ENCODE results near the gene KASH5. TPM values are rescaled to one million over a fixed set of nuclear protein-coding genes. Genes with fewer than 3 reads are reported as not detected.

KASH5 gene
- total and polyA plus RNA-seq, 2 of the 13 experiments (the other 11 are each of a cell fraction or from before 2014, with no cell fraction given) = not detected

GRCh38 chr19:49451430-49452181, 63.6 kb downstream of the KASH5 start, which contains the start of gene PIH1D1 (continued):
- TF ChIP-seq AGO1 (IDR thresholded peaks at IDR 0.05; ENCODE audit: low read depth, low read length, poor library complexity, severe bottlenecking) (no peak), ELK4 (CRISPR knock-in tag; IDR thresholded peaks at IDR 0.05; ENCODE audit: borderline replicate concordance) (no peak), JDP2 (CRISPR knock-in tag; IDR thresholded peaks at IDR 0.05; ENCODE audit: borderline replicate concordance) (no peak), ZHX1 (CRISPR knock-in tag; IDR thresholded peaks at IDR 0.05; ENCODE audit: low read depth) (no peak), HOXA3 (CRISPR knock-in tag; IDR thresholded peaks at IDR 0.05) (peak; percentile 45; the same call in 1 of the 2 replicates), ZNF841 (CRISPR knock-in tag; IDR thresholded peaks at IDR 0.05; ENCODE audit: borderline replicate concordance) (no peak), SP4 (CRISPR knock-in tag; IDR thresholded peaks at IDR 0.05) (peak; percentile 78), CEBPB (IDR thresholded peaks at IDR 0.05; ENCODE audit: borderline replicate concordance, low read depth, low read length) (no peak), ZNF282 (IDR thresholded peaks at IDR 0.05; ENCODE audit: partially characterized antibody) (no peak), ZNF101 (CRISPR knock-in tag; IDR thresholded peaks at IDR 0.05; ENCODE audit: borderline replicate concordance, low read depth) (no peak), FOXC1 (CRISPR knock-in tag; IDR thresholded peaks at IDR 0.05; ENCODE audit: borderline replicate concordance) (no peak), ZNF276 (CRISPR knock-in tag; IDR thresholded peaks at IDR 0.05; ENCODE audit: low read depth) (no peak), ZNF3 (CRISPR knock-in tag; IDR thresholded peaks at IDR 0.05) (no peak), TBX3 (IDR thresholded peaks at IDR 0.05; ENCODE audit: borderline replicate concordance) (no peak), MTERF4 (CRISPR knock-in tag; IDR thresholded peaks at IDR 0.05) (0 out of 2 replicates have a peak, but pooled peaks have one; percentile 36), TFE3 (CRISPR knock-in tag; IDR thresholded peaks at IDR 0.05) (0 out of 2 replicates have a peak, but pooled peaks have one; percentile 19), NR2F6 (IDR thresholded peaks at IDR 0.05) (no peak), NR2F6 (CRISPR knock-in tag; IDR thresholded peaks at IDR 0.05) (peak; percentile 30; the same call in 1 of the 2 replicates), ZMYM2 (CRISPR knock-in tag; IDR thresholded peaks at IDR 0.05) (peak; percentile 95), KLF16 (CRISPR knock-in tag; IDR thresholded peaks at IDR 0.05) (peak in 1 of 2 experiments; percentile 59; a peak in 1 of 4 replicates), SYNCRIP (IDR thresholded peaks at IDR 0.05; ENCODE audit: insufficient read depth, low read depth, low read length) (no peak), ZNF724P (CRISPR knock-in tag; IDR thresholded peaks at IDR 0.05; ENCODE audit: borderline replicate concordance) (no peak)

Measured in HepG2 (cell line).